ENCODE results near the gene SPEG. TPM values are rescaled to one million over a fixed set of nuclear protein-coding genes. Genes with fewer than 3 reads are reported as not detected.

SPEG gene
- total RNA-seq, 1 experiment from 2014 or later: 23.3 TPM

- no peak for DNase-seq (ENCODE audit: unreplicated experiment)
- no peak for TF ChIP-seq CTCF (IDR thresholded peaks at IDR 0.05; ENCODE audit: unreplicated experiment)
- H3K9me3 Mint-ChIP-seq (ENCODE audit: unreplicated experiment): no peaks in the 10 kb centered on the region
- no peaks in the 10 kb centered on the region for H3K4me1 Mint-ChIP-seq (ENCODE audit: insufficient read depth, unreplicated experiment)
- H3K27ac Mint-ChIP-seq (ENCODE audit: low read depth, unreplicated experiment): no peak overlapping the region
- no peak overlapping the region for H3K4me3 Mint-ChIP-seq (ENCODE audit: unreplicated experiment)
- no TSS peak for BruUV-seq (replicated peaks)
- ChIA-PET POLR2A (no interaction called here), CTCF (interaction anchor here (0.6 to 1.3 kb wide), 2 partner anchors 10 to 14 kb away, joined by 3 to 4 read pairs; no protein-coding TSS in a partner anchor)
- intact Hi-C loops (cut with micrococcal nuclease): no loop called here
- H3K27me3 Mint-ChIP-seq (ENCODE audit: insufficient read depth, unreplicated experiment): no peaks in the 10 kb centered on the region
- peaks cover 2% of the 10 kb centered on the region for H3K36me3 Mint-ChIP-seq (ENCODE audit: insufficient read depth, unreplicated experiment)
These were observed 37.1 kb downstream of the SPEG start for GRCh38 chr2:219471476-219472371.

DNA sequence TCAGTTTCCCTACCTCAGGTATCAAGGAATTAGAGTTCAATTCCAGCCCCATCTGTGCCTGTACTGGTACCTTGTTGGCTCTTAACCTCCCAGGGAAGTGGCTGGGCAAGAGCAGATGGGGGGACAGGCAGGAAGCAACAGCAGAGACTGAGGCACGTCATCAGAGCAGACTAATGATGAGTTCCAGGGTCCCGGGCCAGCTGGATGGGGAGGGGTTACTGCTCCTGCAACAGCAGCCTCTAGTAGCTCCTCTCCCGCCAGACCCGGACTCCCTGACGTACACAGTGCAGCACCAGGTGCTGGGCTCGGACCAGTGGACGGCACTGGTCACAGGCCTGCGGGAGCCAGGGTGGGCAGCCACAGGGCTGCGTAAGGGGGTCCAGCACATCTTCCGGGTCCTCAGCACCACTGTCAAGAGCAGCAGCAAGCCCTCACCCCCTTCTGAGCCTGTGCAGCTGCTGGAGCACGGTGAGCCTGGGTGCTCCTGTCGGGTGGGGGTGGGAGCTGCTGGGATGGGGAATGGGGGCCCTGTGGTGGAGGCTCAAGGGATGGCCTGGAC, 38.1 kb downstream of the SPEG start:
- Mint-ChIP-seq H3K36me3 (ENCODE audit: insufficient read depth, unreplicated experiment) (peaks cover 7% of the 10 kb centered on the region), H3K4me3 (ENCODE audit: unreplicated experiment) (no peak overlapping the region), H3K9me3 (ENCODE audit: unreplicated experiment) (no peaks in the 10 kb centered on the region), H3K27me3 (ENCODE audit: insufficient read depth, unreplicated experiment) (no peaks in the 10 kb centered on the region), H3K4me1 (ENCODE audit: insufficient read depth, unreplicated experiment) (no peaks in the 10 kb centered on the region), H3K27ac (ENCODE audit: low read depth, unreplicated experiment) (no peak overlapping the region)
- ChIA-PET POLR2A (interaction anchor here (0.6 kb wide), 1 partner anchor 24 kb away, joined by 3 read pairs; no protein-coding TSS in a partner anchor), CTCF (interaction anchor here (1.5 to 2.3 kb wide), 2 partner anchors 57 to 70 kb away, joined by 5 to 10 read pairs; no protein-coding TSS in a partner anchor)
- no peak for TF ChIP-seq CTCF (IDR thresholded peaks at IDR 0.05; ENCODE audit: unreplicated experiment)
- BruUV-seq (replicated peaks): no TSS peak
- intact Hi-C loops (cut with micrococcal nuclease): no loop called here
- DNase-seq (ENCODE audit: unreplicated experiment): no peak

DNA sequence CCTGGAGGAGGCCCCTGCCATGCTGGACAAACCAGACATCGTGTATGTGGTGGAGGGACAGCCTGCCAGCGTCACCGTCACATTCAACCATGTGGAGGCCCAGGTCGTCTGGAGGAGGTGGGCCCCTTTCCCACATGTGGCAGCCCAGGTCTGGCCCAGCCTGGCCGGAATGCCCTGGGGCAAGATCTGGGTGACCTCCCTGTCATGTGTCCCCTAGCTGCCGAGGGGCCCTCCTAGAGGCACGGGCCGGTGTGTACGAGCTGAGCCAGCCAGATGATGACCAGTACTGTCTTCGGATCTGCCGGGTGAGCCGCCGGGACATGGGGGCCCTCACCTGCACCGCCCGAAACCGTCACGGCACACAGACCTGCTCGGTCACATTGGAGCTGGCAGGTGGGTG, 38.9 kb downstream of the SPEG start:
- no peak overlapping the region for H3K4me3 Mint-ChIP-seq (ENCODE audit: unreplicated experiment)
- H3K4me1 Mint-ChIP-seq (ENCODE audit: insufficient read depth, unreplicated experiment): no peaks in the 10 kb centered on the region
- ChIA-PET POLR2A (interaction anchor here (0.6 to 1.0 kb wide), 2 partner anchors 22 to 24 kb away, joined by 3 read pairs; a partner anchor contains a TSS), CTCF (interaction anchor here (0.7 to 2.3 kb wide), 4 partner anchors 17 to 314 kb away, joined by 3 to 10 read pairs (median 4); no protein-coding TSS in a partner anchor)
- intact Hi-C loops (cut with micrococcal nuclease): no loop called here
- no peak for DNase-seq (ENCODE audit: unreplicated experiment)
- H3K36me3 Mint-ChIP-seq (ENCODE audit: insufficient read depth, unreplicated experiment): peaks cover 11% of the 10 kb centered on the region
- H3K27ac Mint-ChIP-seq (ENCODE audit: low read depth, unreplicated experiment): no peak overlapping the region
- BruUV-seq (replicated peaks): no TSS peak
- TF ChIP-seq CTCF (IDR thresholded peaks at IDR 0.05; ENCODE audit: unreplicated experiment): no peak
- no peaks in the 10 kb centered on the region for H3K9me3 Mint-ChIP-seq (ENCODE audit: unreplicated experiment)
- no peaks in the 10 kb centered on the region for H3K27me3 Mint-ChIP-seq (ENCODE audit: insufficient read depth, unreplicated experiment)

Data from MCF 10A (cell line).